SJCRH30 (cell line): Measurements from ENCODE around the gene KANSL1. TPM values are rescaled to one million over a fixed set of nuclear protein-coding genes. Genes with fewer than 3 reads are reported as not detected.

Source experiments
- DNase-seq, 2 experiments: peaks; one replicate each; pipeline ENCODE4 v3.0.0-alpha.2; 2015 to 2020
- H3K27ac ChIP-seq: fragments of 250-450 bp; sonication (Bioruptor Pico); 2 replicates; pipeline ENCODE4 v1.5.1; 2020; ENCODE audit warnings: mild to moderate bottlenecking, moderate library complexity
- H3K27me3 ChIP-seq: fragments of 250-450 bp; sonication (Bioruptor Pico); 2 replicates; pipeline ENCODE4 v1.5.1; 2020; ENCODE audit warnings: mild to moderate bottlenecking, moderate library complexity
- H3K36me3 ChIP-seq: fragments of 250-450 bp; sonication (Bioruptor Pico); 2 replicates; pipeline ENCODE4 v1.5.1; 2020; ENCODE audit warnings: mild to moderate bottlenecking, moderate library complexity
- H3K4me1 ChIP-seq: fragments of 250-450 bp; sonication (Bioruptor Pico); 2 replicates; pipeline ENCODE4 v1.5.1; 2020; ENCODE audit warnings: mild to moderate bottlenecking, moderate library complexity
- H3K4me3 ChIP-seq: fragments of 250-450 bp; sonication (Bioruptor Pico); 2 replicates; pipeline ENCODE4 v1.5.1; 2020; ENCODE audit warnings: mild to moderate bottlenecking, moderate library complexity
- H3K9me3 ChIP-seq: fragments of 250-450 bp; sonication (Bioruptor Pico); replicated peaks from 2 replicates; pipeline ENCODE4 v1.5.1; 2020; ENCODE audit warnings: mild to moderate bottlenecking, moderate library complexity
- total RNA-seq: library from RNA; depleted of rRNA; stranded (reverse); fragments of >200 nt; shearing (Covaris generic); gene quantifications from 2 replicates; pipeline ENCODE4 v1.2.3, GENCODE V29; 2014

The KANSL1 gene
- total RNA-seq, 1 experiment from 2014 or later = 79.0 TPM

GRCh38 chr17:46166692-46167249 lies 26.5 kb downstream of the KANSL1 start:
- no peaks in the 10 kb centered on the region for H3K27me3 ChIP-seq
- no peaks in the 10 kb centered on the region for H3K9me3 ChIP-seq
- H3K27ac ChIP-seq = no peak overlapping the region
- H3K36me3 ChIP-seq = peaks cover 49% of the 10 kb centered on the region
- H3K4me1 ChIP-seq = no peaks in the 10 kb centered on the region
- no peak overlapping the region for H3K4me3 ChIP-seq
- DNase-seq = no peak

- Histone ChIP-seq H3K27ac (no peak overlapping the region), H3K9me3 (no peaks in the 10 kb centered on the region), H3K4me1 (no peaks in the 10 kb centered on the region), H3K36me3 (peaks cover 26% of the 10 kb centered on the region), H3K4me3 (no peak overlapping the region), H3K27me3 (no peaks in the 10 kb centered on the region)
- no peak for DNase-seq
Observed at GRCh38 chr17:46163929-46164594, 29.2 kb downstream of the KANSL1 start.

- DNase-seq = no peak
- no peaks in the 10 kb centered on the region for H3K9me3 ChIP-seq
- peaks cover 20% of the 10 kb centered on the region for H3K36me3 ChIP-seq
- H3K27me3 ChIP-seq = no peaks in the 10 kb centered on the region
- H3K4me1 ChIP-seq = no peaks in the 10 kb centered on the region
- no peak overlapping the region for H3K27ac ChIP-seq
- H3K4me3 ChIP-seq = no peak overlapping the region
Observed at GRCh38 chr17:46163316-46163715, 29.9 kb downstream of the KANSL1 start.

- no peaks in the 10 kb centered on the region for H3K4me1 ChIP-seq
- H3K4me3 ChIP-seq = no peak overlapping the region
- peaks cover 20% of the 10 kb centered on the region for H3K36me3 ChIP-seq
- no peak for DNase-seq
- no peak overlapping the region for H3K27ac ChIP-seq
- no peaks in the 10 kb centered on the region for H3K9me3 ChIP-seq
- no peaks in the 10 kb centered on the region for H3K27me3 ChIP-seq
Observed at GRCh38 chr17:46162866-46163265, 30.4 kb downstream of the KANSL1 start.

GRCh38 chr17:46160169-46160568 lies 33.1 kb downstream of the KANSL1 start:
- H3K4me3 ChIP-seq = no peak overlapping the region
- peaks cover 13% of the 10 kb centered on the region for H3K36me3 ChIP-seq
- no peak for DNase-seq
- no peaks in the 10 kb centered on the region for H3K27me3 ChIP-seq
- H3K4me1 ChIP-seq = no peaks in the 10 kb centered on the region
- no peaks in the 10 kb centered on the region for H3K9me3 ChIP-seq
- no peak overlapping the region for H3K27ac ChIP-seq

GRCh38 chr17:46159686-46160085 lies 33.5 kb downstream of the KANSL1 start:
- Histone ChIP-seq H3K4me3 (no peak overlapping the region), H3K27me3 (no peaks in the 10 kb centered on the region), H3K27ac (no peak overlapping the region), H3K4me1 (peaks cover 1% of the 10 kb centered on the region), H3K36me3 (peaks cover 12% of the 10 kb centered on the region), H3K9me3 (no peaks in the 10 kb centered on the region)
- no peak for DNase-seq

GRCh38 chr17:46158323-46159296 lies 34.6 kb downstream of the KANSL1 start:
- H3K27me3 ChIP-seq = no peaks in the 10 kb centered on the region
- H3K9me3 ChIP-seq = no peaks in the 10 kb centered on the region
- H3K4me1 ChIP-seq = peaks cover 10% of the 10 kb centered on the region
- no peak overlapping the region for H3K27ac ChIP-seq
- no peak overlapping the region for H3K4me3 ChIP-seq
- H3K36me3 ChIP-seq = peaks cover 7% of the 10 kb centered on the region
- no peak for DNase-seq

- Histone ChIP-seq H3K4me1 (peaks cover 10% of the 10 kb centered on the region), H3K27ac (no peak overlapping the region), H3K36me3 (peaks cover 6% of the 10 kb centered on the region), H3K4me3 (no peak overlapping the region), H3K9me3 (no peaks in the 10 kb centered on the region), H3K27me3 (no peaks in the 10 kb centered on the region)
- DNase-seq = no peak
Observed at GRCh38 chr17:46157443-46158062, 35.7 kb downstream of the KANSL1 start.

GRCh38 chr17:46154151-46154816 lies 38.9 kb downstream of the KANSL1 start:
- Histone ChIP-seq H3K36me3 (peaks cover 3% of the 10 kb centered on the region; the same call in 1 of the 2 replicates), H3K4me1 (peaks cover 10% of the 10 kb centered on the region), H3K27ac (no peak overlapping the region), H3K27me3 (no peaks in the 10 kb centered on the region), H3K4me3 (no peak overlapping the region), H3K9me3 (no peaks in the 10 kb centered on the region)
- DNase-seq = peak; percentile 50 to 66

GRCh38 chr17:46152423-46152822 lies 40.8 kb downstream of the KANSL1 start:
- no peak for DNase-seq
- Histone ChIP-seq H3K9me3 (no peaks in the 10 kb centered on the region), H3K27ac (no peak overlapping the region), H3K36me3 (peaks cover 5% of the 10 kb centered on the region; the same call in 1 of the 2 replicates), H3K4me1 (peaks cover 10% of the 10 kb centered on the region), H3K27me3 (no peaks in the 10 kb centered on the region), H3K4me3 (no peak overlapping the region)

- no peaks in the 10 kb centered on the region for H3K9me3 ChIP-seq
- H3K27me3 ChIP-seq = no peaks in the 10 kb centered on the region
- DNase-seq = no peak
- H3K4me1 ChIP-seq = peaks cover 10% of the 10 kb centered on the region
- H3K36me3 ChIP-seq = peaks cover 7% of the 10 kb centered on the region; the same call in 1 of the 2 replicates
- H3K4me3 ChIP-seq = no peak overlapping the region
- no peak overlapping the region for H3K27ac ChIP-seq
Observed at GRCh38 chr17:46151762-46152161, 41.5 kb downstream of the KANSL1 start.

GRCh38 chr17:46150216-46150963 lies 42.8 kb downstream of the KANSL1 start:
- Histone ChIP-seq H3K4me1 (peaks cover 10% of the 10 kb centered on the region), H3K27ac (no peak overlapping the region), H3K9me3 (no peaks in the 10 kb centered on the region), H3K36me3 (peaks cover 7% of the 10 kb centered on the region; the same call in 1 of the 2 replicates), H3K4me3 (no peak overlapping the region), H3K27me3 (no peaks in the 10 kb centered on the region)
- peak in 1 of 2 experiments; percentile 28 for DNase-seq

- Histone ChIP-seq H3K9me3 (no peaks in the 10 kb centered on the region), H3K36me3 (peaks cover 7% of the 10 kb centered on the region; the same call in 1 of the 2 replicates), H3K4me3 (no peak overlapping the region), H3K27ac (no peak overlapping the region), H3K4me1 (no peaks in the 10 kb centered on the region; the same call in 1 of the 2 replicates), H3K27me3 (no peaks in the 10 kb centered on the region)
- no peak for DNase-seq
Observed at GRCh38 chr17:46148247-46148646, 45.0 kb downstream of the KANSL1 start.
